ENCODE data around the gene SLC30A5.

SLC30A5 gene

DNA sequence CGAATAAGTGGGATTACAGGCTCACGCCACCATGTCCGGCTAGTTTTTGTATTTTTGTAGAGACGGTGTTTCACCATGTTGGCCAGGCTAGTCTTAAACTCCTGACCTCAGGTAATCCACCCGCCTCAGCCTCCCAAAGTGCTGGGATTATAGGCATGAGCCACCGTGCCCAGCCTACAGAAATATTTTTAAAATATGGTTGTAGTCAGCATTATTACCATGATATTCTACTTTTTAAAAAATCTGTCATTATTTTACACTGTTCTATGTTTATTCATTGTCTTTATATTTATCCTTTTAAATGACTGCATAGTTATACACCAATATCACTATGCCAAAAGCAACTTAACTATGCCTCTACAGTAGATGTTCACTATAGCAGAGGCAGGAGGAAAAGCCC is 41.6 kb upstream of the SLC30A5 start:
- H3K4me3 ChIP-seq (ENCODE audit: control insufficient read depth, low read depth, low read length): no peak overlapping the region
- DNase-seq (ENCODE audit: low read depth): no peak
- TF ChIP-seq, protein P1, sequence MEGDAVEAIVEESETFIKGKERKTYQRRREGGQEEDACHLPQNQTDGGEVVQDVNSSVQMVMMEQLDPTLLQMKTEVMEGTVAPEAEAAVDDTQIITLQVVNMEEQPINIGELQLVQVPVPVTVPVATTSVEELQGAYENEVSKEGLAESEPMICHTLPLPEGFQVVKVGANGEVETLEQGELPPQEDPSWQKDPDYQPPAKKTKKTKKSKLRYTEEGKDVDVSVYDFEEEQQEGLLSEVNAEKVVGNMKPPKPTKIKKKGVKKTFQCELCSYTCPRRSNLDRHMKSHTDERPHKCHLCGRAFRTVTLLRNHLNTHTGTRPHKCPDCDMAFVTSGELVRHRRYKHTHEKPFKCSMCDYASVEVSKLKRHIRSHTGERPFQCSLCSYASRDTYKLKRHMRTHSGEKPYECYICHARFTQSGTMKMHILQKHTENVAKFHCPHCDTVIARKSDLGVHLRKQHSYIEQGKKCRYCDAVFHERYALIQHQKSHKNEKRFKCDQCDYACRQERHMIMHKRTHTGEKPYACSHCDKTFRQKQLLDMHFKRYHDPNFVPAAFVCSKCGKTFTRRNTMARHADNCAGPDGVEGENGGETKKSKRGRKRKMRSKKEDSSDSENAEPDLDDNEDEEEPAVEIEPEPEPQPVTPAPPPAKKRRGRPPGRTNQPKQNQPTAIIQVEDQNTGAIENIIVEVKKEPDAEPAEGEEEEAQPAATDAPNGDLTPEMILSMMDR (IDR thresholded peaks at IDR 0.05; ENCODE audit: control insufficient read depth, insufficient read depth, low read depth, low read length, missing control alignments): no peak

DNA sequence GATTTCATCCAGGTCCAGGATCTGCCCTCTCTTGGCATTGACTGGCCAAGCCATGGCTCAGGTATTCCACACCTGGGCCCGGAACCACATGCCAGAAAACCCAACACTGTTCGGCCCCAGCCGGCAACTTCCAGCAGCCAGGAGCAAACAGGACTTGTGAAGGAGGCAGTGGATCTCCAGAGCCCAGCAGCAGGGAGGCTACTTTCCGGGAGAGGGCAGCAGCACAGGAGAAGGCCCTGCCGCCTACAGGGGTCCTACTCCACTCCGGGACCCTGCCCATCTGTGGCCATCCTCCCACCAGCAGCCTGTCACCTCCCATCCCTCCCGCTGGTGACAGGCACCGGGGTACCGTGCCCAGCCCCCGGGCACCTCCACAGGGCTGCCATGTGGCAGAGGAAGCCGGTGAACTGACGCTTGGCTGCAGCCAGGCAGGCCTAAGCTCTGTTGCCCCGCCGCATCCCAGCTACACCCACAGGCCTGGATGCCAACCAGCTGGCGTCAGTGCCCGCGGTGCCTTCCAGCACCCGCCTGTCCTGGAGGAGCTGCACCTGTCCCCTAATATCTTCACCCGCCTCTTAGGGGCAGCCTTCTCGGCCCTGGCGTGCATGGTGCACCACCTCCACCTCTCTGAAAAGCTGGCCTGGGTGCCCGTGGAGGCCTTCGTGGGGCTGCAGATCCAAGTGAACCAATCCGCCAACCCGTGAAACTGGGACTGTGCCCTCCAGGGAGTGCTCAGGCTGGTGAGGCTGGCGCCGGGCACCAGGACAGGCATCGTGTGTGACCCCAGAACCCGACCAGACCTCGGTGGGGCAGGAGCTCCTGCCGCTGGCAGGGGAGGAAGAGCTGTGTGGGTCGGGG is 18.9 kb upstream of the SLC30A5 start:
- TF ChIP-seq, protein P1 (IDR thresholded peaks at IDR 0.05; ENCODE audit: control insufficient read depth, insufficient read depth, low read depth, low read length, missing control alignments): no peak
- H3K4me3 ChIP-seq (ENCODE audit: control insufficient read depth, low read depth, low read length): no peak overlapping the region
- no peak for DNase-seq (ENCODE audit: low read depth)

DNA sequence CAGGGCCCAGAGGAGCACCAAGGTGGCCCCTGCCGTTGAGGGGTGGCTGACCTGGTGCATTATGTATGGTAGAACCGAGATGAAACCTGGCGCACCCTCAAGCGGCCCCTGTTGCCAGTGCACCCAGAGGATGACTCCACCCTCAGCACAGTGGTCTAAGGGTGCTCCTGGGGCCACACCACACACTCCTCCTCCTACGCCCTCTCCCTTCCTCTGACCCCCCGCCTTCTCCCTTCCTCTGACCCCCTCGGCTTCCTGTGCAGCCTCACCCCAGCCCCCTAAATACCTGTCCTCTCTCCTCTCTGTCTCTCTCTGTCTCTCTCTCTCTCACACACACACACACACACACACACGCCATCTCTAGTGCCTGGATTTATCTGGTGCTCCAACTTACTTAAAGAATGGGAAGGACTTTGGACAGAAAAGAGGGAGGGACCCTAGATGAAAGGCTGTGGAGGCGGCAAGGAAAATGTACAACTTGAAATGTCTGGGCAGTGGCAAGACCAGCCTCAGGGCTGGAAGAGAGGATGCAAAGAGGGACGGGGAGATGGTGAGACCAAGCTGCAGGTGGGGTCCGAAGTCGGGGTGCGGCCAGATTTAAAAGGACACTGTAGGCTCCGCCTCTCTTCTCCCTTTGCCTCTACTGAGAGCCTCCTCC is 18.2 kb upstream of the SLC30A5 start:
- no peak overlapping the region for H3K4me3 ChIP-seq (ENCODE audit: control insufficient read depth, low read depth, low read length)
- TF ChIP-seq, protein P1 (IDR thresholded peaks at IDR 0.05; ENCODE audit: control insufficient read depth, insufficient read depth, low read depth, low read length, missing control alignments): no peak
- no peak for DNase-seq (ENCODE audit: low read depth)

DNA sequence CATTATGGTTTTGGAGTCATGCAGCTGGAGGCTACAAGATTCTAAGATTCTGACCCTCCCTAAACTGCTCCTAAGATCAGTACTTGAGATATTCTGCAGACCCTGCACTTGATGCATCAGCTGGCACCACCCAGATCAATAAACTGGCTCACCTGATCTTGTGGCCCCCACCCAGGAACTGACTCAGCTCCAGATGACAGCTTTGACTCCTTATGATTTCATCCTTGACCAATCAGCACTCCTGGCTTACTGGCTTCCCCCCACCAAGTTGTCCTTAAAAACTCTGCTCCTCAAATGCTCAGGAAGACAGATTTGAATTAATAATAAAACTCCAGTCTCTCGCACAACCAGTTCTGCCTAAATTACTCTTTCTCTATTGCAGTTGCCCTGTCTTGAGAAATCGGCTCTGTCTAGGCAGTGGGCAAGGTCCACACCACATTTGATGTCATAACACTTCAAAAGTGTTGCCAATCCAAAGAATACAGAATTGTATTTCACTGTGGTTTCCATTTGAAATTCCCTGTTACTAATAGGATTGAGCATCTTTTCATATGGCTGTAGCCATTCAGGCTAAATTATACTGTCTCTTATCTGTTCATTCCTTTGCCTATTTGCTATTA is 14.8 kb upstream of the SLC30A5 start:
- DNase-seq (ENCODE audit: low read depth): no peak
- TF ChIP-seq, protein P1 (IDR thresholded peaks at IDR 0.05; ENCODE audit: control insufficient read depth, insufficient read depth, low read depth, low read length, missing control alignments): no peak

DNA sequence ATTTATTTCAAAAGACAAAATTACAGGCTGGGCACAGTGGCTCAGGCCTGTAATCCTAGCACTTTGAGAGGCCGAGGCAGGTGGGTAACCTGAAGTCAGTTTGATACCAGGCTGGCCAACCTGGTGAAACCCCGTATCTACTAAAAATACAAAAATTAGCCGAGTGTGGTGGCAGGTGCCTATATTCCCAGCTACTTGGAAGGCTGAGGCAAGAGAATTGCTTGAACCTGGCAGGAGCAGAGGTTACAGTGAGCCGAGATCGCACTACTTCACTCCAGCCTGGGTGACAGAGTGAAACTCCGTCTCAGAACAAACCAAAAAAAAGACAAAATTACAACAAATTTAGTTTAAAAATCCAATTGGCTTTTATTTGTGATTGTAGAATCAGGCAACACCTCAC is 14.3 kb upstream of the SLC30A5 start:
- no peak for DNase-seq (ENCODE audit: low read depth)
- H3K4me3 ChIP-seq (ENCODE audit: control insufficient read depth, low read depth, low read length): no peak overlapping the region
- TF ChIP-seq, protein P1 (IDR thresholded peaks at IDR 0.05; ENCODE audit: control insufficient read depth, insufficient read depth, low read depth, low read length, missing control alignments): no peak

More for the DNA sequence above, 14.8 kb upstream of the SLC30A5 start:
- no peak overlapping the region for H3K4me3 ChIP-seq (ENCODE audit: control insufficient read depth, low read depth, low read length)

DNA sequence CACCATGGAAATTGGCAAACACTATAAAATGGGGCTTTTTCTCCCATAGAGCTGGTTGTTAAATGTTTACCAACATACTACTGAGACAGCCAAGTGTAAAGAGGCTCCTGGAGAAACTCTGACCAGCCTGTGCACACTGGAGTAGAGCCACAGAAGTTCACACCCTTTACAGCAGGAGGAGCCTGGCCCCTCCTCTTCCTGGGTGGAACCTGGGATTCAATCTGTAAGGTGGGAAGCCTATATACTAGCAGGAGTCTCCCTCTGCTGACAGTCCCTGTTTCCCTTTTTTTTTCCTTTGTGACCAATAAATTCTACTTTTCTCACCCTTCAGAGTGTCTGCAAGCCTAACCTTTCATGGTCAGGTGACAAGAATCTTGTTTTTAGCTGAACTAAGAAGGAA is 10.4 kb upstream of the SLC30A5 start:
- TF ChIP-seq, protein P1 (IDR thresholded peaks at IDR 0.05; ENCODE audit: control insufficient read depth, insufficient read depth, low read depth, low read length, missing control alignments): no peak
- DNase-seq (ENCODE audit: low read depth): no peak
- no peak overlapping the region for H3K4me3 ChIP-seq (ENCODE audit: control insufficient read depth, low read depth, low read length)

All from AG09309 (cell line).